Liver (tissue), 9 donors: ENCODE measurements around the gene GPR173. TPM values are rescaled to one million over a fixed set of nuclear protein-coding genes. Genes with fewer than 3 reads are reported as not detected.

Source experiments
- DNase-seq: peaks from one replicate; pipeline ENCODE4 v3.0.0-alpha.2; 2017; ENCODE audit warnings: low spot score
- H3K27ac ChIP-seq, 2 donors: one replicate each; pipeline ENCODE4 v1.7.0; 2013; ENCODE audit warnings: inconsistent platforms in 2 of 2, low read length in 2 of 2, control low read depth in 1 of 2, low read depth in 1 of 2, mild to moderate bottlenecking in 1 of 2
- H3K27me3 ChIP-seq, 4 donors: one replicate each; pipeline versions ENCODE4 v1.6.1 to v1.7.0; 2013; ENCODE audit warnings: low read length in 3 of 4, inconsistent platforms in 1 of 4, mild to moderate bottlenecking in 1 of 4, moderate library complexity in 1 of 4; ENCODE audit not compliant: control insufficient read depth in 4 of 4, insufficient read depth in 4 of 4
- H3K36me3 ChIP-seq, 4 donors: one replicate each; pipeline versions ENCODE4 v1.6.1 to v1.7.0; 2013; ENCODE audit warnings: low read length in 3 of 4, mild to moderate bottlenecking in 3 of 4, low read depth in 1 of 4, moderate library complexity in 1 of 4; ENCODE audit not compliant: control insufficient read depth in 4 of 4, insufficient read depth in 3 of 4
- H3K4me1 ChIP-seq, 4 donors: one replicate each; pipeline versions ENCODE4 v1.6.1 to v1.7.0; 2013; ENCODE audit warnings: low read length in 3 of 4, mild to moderate bottlenecking in 3 of 4, moderate library complexity in 1 of 4; ENCODE audit not compliant: control insufficient read depth in 4 of 4, insufficient read depth in 4 of 4
- H3K4me3 ChIP-seq, 3 donors: one replicate each; pipeline versions ENCODE4 v1.6.1 to v1.7.0; 2013; ENCODE audit warnings: low read length in 3 of 3, control low read depth in 1 of 3, low read depth in 1 of 3, mild to moderate bottlenecking in 1 of 3
- H3K9ac ChIP-seq, 2 donors: one replicate each; pipeline ENCODE4 v1.7.0; 2013; ENCODE audit warnings: low read length in 2 of 2, mild to moderate bottlenecking in 2 of 2, moderate library complexity in 2 of 2, control low read depth in 1 of 2, low read depth in 1 of 2
- H3K9me3 ChIP-seq, 4 donors: one replicate each; pipeline versions ENCODE4 v1.6.1 to v1.7.0; 2013; ENCODE audit warnings: low read length in 3 of 4; ENCODE audit not compliant: control insufficient read depth in 4 of 4
- FOXA1 ChIP-seq: IDR thresholded peaks from 2 replicates; pipeline ENCODE4 v1.6.1; 2016; ENCODE audit warnings: antibody characterized with exemption
- FOXA2 ChIP-seq: IDR thresholded peaks from 2 replicates; pipeline ENCODE4 v1.6.1; 2016; ENCODE audit warnings: antibody characterized with exemption
- HNF4G ChIP-seq: IDR thresholded peaks from 2 replicates; pipeline ENCODE4 v1.6.1; 2016; ENCODE audit warnings: antibody characterized with exemption
- JUND ChIP-seq, 2 donors: IDR thresholded peaks; 2 replicates each; pipeline ENCODE4 v1.6.1; 2016; ENCODE audit warnings: antibody characterized with exemption in 2 of 2
- NR2F2 ChIP-seq: IDR thresholded peaks from 2 replicates; pipeline ENCODE4 v1.6.1; 2016; ENCODE audit warnings: antibody characterized with exemption
- RAD21 ChIP-seq, 2 donors: IDR thresholded peaks; 2 replicates each; pipeline ENCODE4 v1.6.1; 2016; ENCODE audit warnings: antibody characterized with exemption in 2 of 2, mild to moderate bottlenecking in 2 of 2
- RXRA ChIP-seq, 2 donors: IDR thresholded peaks; 2 replicates each; pipeline ENCODE4 v1.6.1; 2017 to 2018; ENCODE audit warnings: antibody characterized with exemption in 2 of 2, mild to moderate bottlenecking in 1 of 2
- SP1 ChIP-seq: IDR thresholded peaks from 2 replicates; pipeline ENCODE4 v1.6.1; 2018; ENCODE audit warnings: antibody characterized with exemption, mild to moderate bottlenecking
- TAF1 ChIP-seq: conservative IDR thresholded peaks from 2 replicates; pipeline ENCODE4 v1.6.1; 2016; ENCODE audit warnings: antibody characterized with exemption, mild to moderate bottlenecking
- WGBS: extraction: QIAGEN DNeasy Blood & Tissue Kit; methylation state at CpG from one replicate; pipeline ENCODE4 v1.1.7; 2013; 5-methylcytosine and 5-hydroxymethylcytosine counted together
- polyA plus RNA-seq, 2 donors: library from polyadenylated mRNA; stranded (reverse) in 1 of 2; unstranded in 1 of 2; fragments of 200-250 nt in 1 of 2; fragments of >200 nt in 1 of 2; fragmentation: Nextera tagmentation in 1 of 2; extraction: Ambion mirVana in 1 of 2; gene quantifications; one replicate each; pipeline versions ENCODE4 v1.2.1 to v1.2.3, GENCODE V29; 2013 to 2015
- total RNA-seq, 2 donors: library from RNA; depleted of rRNA; stranded (reverse); fragments of >200 nt; gene quantifications; one replicate each; pipeline ENCODE4 v1.2.3, GENCODE V29; 2014
- TF ChIP-seq, protein P1 (sequence below): IDR thresholded peaks from 2 replicates; pipeline ENCODE4 v1.6.1; 2016; ENCODE audit warnings: antibody characterized with exemption
- TF ChIP-seq, protein P2 (sequence below): IDR thresholded peaks from 2 replicates; pipeline ENCODE4 v1.6.1; 2016; ENCODE audit warnings: antibody characterized with exemption, mild to moderate bottlenecking
- donor health status: healthy.
- donor health status: healthy.
- donor health status: healthy.
- donor health status: healthy.
- donor health status: healthy.

Gene GPR173
- total and polyA plus RNA-seq, 4 donors, result 0.07 to 0.61 (median 0.25) TPM; not detected in 1

GRCh38 chrX:53078943-53079342, 30.4 kb downstream of the GPR173 start:
- H3K36me3 ChIP-seq, result no peaks in the 10 kb centered on the region
- H3K9ac ChIP-seq, result no peak overlapping the region
- H3K4me3 ChIP-seq, result no peak overlapping the region
- 82% methylated on average over 1 of the region's 1 CpG for WGBS
- H3K27me3 ChIP-seq, result no peaks in the 10 kb centered on the region
- peaks cover 0 to 2% (median 0%) of the 10 kb centered on the region in 4 donors for H3K9me3 ChIP-seq
- DNase-seq, result no peak
- H3K27ac ChIP-seq, result no peak overlapping the region
- TF ChIP-seq, protein P1, sequence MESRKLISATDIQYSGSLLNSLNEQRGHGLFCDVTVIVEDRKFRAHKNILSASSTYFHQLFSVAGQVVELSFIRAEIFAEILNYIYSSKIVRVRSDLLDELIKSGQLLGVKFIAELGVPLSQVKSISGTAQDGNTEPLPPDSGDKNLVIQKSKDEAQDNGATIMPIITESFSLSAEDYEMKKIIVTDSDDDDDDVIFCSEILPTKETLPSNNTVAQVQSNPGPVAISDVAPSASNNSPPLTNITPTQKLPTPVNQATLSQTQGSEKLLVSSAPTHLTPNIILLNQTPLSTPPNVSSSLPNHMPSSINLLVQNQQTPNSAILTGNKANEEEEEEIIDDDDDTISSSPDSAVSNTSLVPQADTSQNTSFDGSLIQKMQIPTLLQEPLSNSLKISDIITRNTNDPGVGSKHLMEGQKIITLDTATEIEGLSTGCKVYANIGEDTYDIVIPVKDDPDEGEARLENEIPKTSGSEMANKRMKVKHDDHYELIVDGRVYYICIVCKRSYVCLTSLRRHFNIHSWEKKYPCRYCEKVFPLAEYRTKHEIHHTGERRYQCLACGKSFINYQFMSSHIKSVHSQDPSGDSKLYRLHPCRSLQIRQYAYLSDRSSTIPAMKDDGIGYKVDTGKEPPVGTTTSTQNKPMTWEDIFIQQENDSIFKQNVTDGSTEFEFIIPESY, result no peak
- TF ChIP-seq TAF1 (no peak), NR2F2 (no peak), FOXA1 (no peak), RAD21 (IDR thresholded peaks at IDR 0.05) (no peak), HNF4G (no peak), FOXA2 (no peak), JUND (IDR thresholded peaks at IDR 0.05) (no peak), SP1 (no peak)
- TF ChIP-seq, protein P2, sequence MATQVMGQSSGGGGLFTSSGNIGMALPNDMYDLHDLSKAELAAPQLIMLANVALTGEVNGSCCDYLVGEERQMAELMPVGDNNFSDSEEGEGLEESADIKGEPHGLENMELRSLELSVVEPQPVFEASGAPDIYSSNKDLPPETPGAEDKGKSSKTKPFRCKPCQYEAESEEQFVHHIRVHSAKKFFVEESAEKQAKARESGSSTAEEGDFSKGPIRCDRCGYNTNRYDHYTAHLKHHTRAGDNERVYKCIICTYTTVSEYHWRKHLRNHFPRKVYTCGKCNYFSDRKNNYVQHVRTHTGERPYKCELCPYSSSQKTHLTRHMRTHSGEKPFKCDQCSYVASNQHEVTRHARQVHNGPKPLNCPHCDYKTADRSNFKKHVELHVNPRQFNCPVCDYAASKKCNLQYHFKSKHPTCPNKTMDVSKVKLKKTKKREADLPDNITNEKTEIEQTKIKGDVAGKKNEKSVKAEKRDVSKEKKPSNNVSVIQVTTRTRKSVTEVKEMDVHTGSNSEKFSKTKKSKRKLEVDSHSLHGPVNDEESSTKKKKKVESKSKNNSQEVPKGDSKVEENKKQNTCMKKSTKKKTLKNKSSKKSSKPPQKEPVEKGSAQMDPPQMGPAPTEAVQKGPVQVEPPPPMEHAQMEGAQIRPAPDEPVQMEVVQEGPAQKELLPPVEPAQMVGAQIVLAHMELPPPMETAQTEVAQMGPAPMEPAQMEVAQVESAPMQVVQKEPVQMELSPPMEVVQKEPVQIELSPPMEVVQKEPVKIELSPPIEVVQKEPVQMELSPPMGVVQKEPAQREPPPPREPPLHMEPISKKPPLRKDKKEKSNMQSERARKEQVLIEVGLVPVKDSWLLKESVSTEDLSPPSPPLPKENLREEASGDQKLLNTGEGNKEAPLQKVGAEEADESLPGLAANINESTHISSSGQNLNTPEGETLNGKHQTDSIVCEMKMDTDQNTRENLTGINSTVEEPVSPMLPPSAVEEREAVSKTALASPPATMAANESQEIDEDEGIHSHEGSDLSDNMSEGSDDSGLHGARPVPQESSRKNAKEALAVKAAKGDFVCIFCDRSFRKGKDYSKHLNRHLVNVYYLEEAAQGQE, result no peak
- peaks cover 3 to 9% (median 5%) of the 10 kb centered on the region in 4 donors for H3K4me1 ChIP-seq

DNA sequence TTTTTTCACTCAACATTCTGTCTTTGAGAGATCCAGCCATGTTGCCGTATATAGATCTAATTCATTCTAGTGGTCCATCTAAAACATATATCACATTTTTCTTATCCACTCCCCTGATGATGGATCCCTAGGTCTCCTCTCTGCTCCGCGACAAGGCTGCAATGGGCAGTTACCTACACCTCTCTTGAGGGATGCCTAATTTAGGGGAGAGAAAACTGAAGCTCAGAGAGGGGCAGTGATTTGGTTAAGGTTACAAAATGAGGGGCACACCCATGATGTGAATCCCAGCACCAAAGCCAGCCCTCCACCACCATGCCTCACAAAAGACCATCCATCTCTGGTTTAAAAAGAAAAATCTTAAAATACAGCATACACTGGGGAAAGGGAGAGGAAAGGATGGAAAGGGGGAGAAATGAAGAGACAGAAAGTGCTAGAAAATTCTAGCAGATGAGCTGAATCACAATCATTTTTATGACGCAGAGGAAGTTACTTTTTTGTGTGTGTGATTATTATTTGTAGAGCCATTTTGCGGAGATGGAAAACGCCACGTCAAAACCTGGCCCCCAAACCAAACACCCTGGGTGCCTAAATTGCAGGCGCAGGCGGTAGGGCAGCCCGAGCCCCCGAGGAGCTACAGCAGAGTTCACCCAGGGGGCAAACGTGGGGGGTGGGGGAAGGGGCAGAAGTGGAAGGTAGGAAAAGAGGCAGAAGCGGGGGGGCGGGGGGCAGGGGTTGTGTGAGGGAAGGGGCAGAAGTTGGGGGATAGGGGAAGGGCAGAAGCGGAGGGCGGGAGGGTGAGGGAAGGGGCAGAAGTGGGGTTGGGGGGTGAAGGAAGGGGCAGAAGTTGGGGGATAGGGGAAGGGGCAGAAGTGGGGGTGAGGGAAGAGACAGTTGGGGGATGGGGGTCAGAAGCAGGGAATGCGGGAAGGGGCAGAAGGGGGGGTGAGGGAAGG, 32.3 kb downstream of the GPR173 start:
- Histone ChIP-seq H3K9me3 (peaks cover 0 to 2% (median 0%) of the 10 kb centered on the region in 4 donors), H3K4me3 (peak overlapping the region in 1 of 3 donors; percentile 47), H3K9ac (peak overlapping the region in 1 of 2 donors; percentile 22), H3K4me1 (peaks cover 3 to 16% (median 6%) of the 10 kb centered on the region in 4 donors), H3K27ac (peak overlapping the region; percentile 70), H3K36me3 (peaks cover 0 to 6% (median 1%) of the 10 kb centered on the region in 4 donors), H3K27me3 (no peaks in the 10 kb centered on the region)
- 30% methylated on average over 16 of the region's 17 CpGs for WGBS
- TF ChIP-seq RAD21 (IDR thresholded peaks at IDR 0.05), result no peak
- no peak for TF ChIP-seq RXRA (IDR thresholded peaks at IDR 0.05)
- DNase-seq, result no peak
